T-helper 2 cell (primary cell): ENCODE measurements around the gene RAB11FIP2.

Source experiments
- DNase-seq, 5 experiments: peaks; one replicate each; pipeline versions ENCODE4 v3.0.0 to v3.0.0-alpha.2; 2012 to 2022

Gene RAB11FIP2

DNA sequence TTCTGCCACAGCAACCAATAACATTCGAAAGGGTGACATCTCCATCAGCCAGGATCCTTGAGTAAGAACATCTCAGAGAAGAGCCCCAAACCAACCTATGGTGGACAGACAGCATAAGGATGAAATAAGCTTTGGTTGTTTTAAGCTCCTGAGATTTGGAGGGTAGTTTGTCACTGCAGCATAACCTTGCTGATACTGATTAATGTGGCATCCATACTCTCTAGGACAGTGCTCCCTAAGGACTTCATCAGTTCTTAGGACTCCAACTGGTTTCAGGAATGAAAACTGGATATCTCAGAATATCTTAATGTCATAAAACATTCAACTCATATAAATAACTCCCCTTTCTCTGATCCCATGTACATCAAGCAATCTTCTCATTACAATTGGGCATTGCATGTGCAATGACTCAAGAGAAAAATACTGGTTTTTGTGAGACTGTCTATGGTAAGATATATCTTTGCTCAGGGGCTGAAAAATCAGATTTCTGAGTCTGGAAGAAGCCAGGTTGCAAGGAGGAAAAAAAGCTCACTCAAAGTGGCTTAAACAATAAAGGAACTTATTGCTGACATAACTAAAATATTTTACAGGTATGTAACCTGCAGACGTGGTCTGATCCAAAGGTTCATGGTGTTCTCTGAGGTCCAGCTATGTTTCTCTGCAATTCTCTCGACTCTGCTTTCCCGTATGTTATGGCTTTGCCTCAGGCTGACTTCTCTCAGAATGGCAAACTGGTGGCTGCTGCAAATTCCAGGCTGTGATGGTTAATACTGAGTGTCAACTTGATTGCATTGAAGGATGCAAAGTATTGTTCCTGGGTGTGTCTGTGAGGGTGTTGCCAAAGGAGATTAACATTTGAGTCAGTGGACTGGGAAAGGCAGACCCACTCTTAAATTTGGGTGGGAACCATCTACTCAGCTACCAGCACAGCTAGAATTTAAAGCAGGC lies 65.7 kb downstream of the RAB11FIP2 start:
- no peak for DNase-seq

GRCh38 chr10:117980216-117980615 lies 66.5 kb downstream of the RAB11FIP2 start:
- DNase-seq: no peak

DNA sequence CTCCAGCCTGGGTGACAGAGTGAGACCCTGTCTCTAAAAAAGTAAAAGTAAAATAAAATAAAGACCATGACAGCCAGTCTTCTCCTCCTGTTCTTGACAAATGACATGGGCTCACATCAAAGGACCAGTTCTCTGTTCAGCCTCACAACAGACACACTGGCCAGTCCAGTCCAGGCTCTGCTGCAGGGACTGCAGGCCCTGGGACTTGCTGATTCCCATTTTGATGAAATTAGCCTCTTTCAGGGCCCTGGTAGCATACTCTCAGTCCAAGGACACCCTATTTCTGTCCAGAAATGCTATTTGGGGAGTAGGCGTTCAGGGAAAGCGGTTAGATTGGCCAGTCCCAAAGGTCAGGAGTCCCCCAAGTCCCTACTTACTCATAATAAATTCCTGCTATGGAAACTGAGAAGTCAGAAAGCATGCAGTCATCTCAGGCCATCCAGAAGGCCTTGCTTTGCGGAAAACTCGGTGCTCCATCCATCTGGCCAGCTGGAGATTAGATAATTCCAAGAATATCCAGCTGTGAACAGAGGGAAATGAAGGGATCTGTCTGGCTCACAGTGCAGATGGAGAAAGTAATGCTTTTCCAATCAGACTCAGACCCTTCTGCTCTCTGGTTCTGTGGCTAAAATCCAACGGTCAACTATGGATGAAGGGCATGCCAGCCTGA lies 74.4 kb downstream of the RAB11FIP2 start:
- DNase-seq: no peak

- no peak for DNase-seq
Observed at GRCh38 chr10:117970962-117971361, 75.8 kb downstream of the RAB11FIP2 start.

- DNase-seq: no peak
Observed at GRCh38 chr10:117969592-117969991, 77.1 kb downstream of the RAB11FIP2 start.

GRCh38 chr10:117968354-117969182 lies 78.2 kb downstream of the RAB11FIP2 start:
- no peak for DNase-seq

GRCh38 chr10:117967149-117967650 lies 79.5 kb downstream of the RAB11FIP2 start:
- DNase-seq: no peak

- no peak for DNase-seq
Observed at GRCh38 chr10:117965984-117966383, 80.8 kb downstream of the RAB11FIP2 start.

DNA sequence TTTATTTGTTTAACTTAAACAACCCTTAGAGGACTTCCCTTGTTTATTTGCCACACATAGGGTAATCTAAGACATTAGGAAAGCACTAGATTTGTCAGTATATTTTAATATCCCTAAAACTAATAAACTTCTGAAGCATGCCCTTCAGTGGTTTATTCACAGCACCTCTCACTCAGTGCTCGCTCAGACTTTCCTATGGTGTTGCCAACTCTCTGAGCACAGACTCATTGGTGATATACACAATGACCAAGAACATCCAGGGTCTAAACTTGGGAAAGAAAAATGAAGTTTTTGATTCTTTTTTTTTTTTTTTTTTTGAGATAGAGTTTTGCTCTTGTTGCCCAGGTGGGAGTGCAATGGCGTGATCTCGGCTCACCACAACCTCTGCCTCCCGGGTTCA lies 82.2 kb downstream of the RAB11FIP2 start:
- DNase-seq: no peak

GRCh38 chr10:117960345-117960935 lies 86.3 kb downstream of the RAB11FIP2 start:
- no peak for DNase-seq

DNA sequence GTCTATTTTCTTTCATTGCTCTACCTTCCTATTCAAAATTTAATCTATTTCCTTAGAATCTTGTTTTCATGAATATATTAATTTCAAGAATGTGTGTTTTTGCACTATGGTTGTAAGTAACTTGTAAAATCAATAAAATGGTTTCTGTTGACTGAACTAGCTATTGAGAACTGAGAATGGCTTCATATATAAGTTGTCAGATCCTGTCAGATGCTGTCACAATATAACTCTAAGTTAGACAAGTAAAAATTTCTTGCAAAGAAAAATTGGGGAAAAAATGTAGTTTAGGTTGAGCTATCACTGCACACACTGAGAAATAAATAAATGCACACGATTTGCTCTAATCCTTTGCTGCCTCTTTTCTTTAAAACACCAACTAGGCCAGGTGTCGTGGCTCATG lies 89.8 kb downstream of the RAB11FIP2 start:
- no peak for DNase-seq

GRCh38 chr10:117955176-117955575 lies 91.6 kb downstream of the RAB11FIP2 start:
- no peak for DNase-seq
